Measurements from ENCODE around the gene PEMT. TPM values are rescaled to one million over a fixed set of nuclear protein-coding genes. Genes with fewer than 3 reads are reported as not detected.

The PEMT gene
- total and polyA plus RNA-seq, 2 of the 8 experiments (the other 6 are each of a cell fraction or from before 2014, with no cell fraction given), result 42.0 to 118 TPM

- Histone ChIP-seq H3K36me3 (ENCODE audit: control insufficient read depth in 2 of 4, insufficient read depth in 4 of 4, low read length in 3 of 4) (no peaks in the 10 kb centered on the region), H3K4me1 (replicated peaks in 1 of 4; ENCODE audit: control insufficient read depth in 3 of 4, insufficient read depth in 4 of 4, low read length in 3 of 4) (peaks cover 0 to 10% (median 2%) of the 10 kb centered on the region in 4 experiments; a peak in 4 of 7 replicates), H3K27ac (ENCODE audit: low read depth, low read length) (no peak overlapping the region), H3K18ac (ENCODE audit: extremely low read depth, low read length) (no peak overlapping the region; the same call in 1 of the 2 replicates), H3K79me1 (ENCODE audit: low read depth, low read length) (no peaks in the 10 kb centered on the region; the same call in none of the 2 replicates), H2BK12ac (ENCODE audit: low read depth, low read length) (no peak overlapping the region), H3K23ac (ENCODE audit: insufficient read length) (no peak overlapping the region), H3K9ac (replicated peaks in 1 of 4; ENCODE audit: extremely low read depth in 1 of 4, low read depth in 3 of 4, low read length in 3 of 4) (no peak overlapping the region), H3K27me3 (replicated peaks in 1 of 4; ENCODE audit: control insufficient read depth in 3 of 4, extremely low read depth in 1 of 4, insufficient read depth in 3 of 4, low read length in 3 of 4) (no peaks in the 10 kb centered on the region), H4K8ac (ENCODE audit: extremely low read depth, insufficient read depth, low read length) (peak overlapping the region; percentile 79; the same call in 1 of the 2 replicates), H2BK120ac (replicated peaks; ENCODE audit: low read depth, low read length) (no peak overlapping the region), H3K9me3 (ENCODE audit: insufficient read depth in 2 of 2, low read depth in 1 of 2, low read length in 1 of 2) (no peaks in the 10 kb centered on the region), H3K4me2 (ENCODE audit: insufficient read depth in 1 of 2, low read depth in 2 of 2, low read length in 2 of 2) (peak overlapping the region; percentile 89 to 96; a peak in 2 of 4 replicates), H4K5ac (ENCODE audit: insufficient read length, low read depth, low read length) (no peak overlapping the region), H2BK20ac (ENCODE audit: low read length) (no peak overlapping the region), H3K56ac (replicated peaks; ENCODE audit: insufficient read length, low read depth, low read length) (no peak overlapping the region), H3K79me2 (ENCODE audit: control insufficient read depth in 1 of 2, insufficient read depth in 2 of 2, low read length in 2 of 2) (peaks cover 0 to 18% of the 10 kb centered on the region in 2 experiments; a peak in 2 of 4 replicates), H3K14ac (ENCODE audit: insufficient read length) (no peak overlapping the region), H3K23me2 (ENCODE audit: low read depth, low read length) (peaks cover 9% of the 10 kb centered on the region), H4K20me1 (replicated peaks in 1 of 2; ENCODE audit: control insufficient read depth in 1 of 2, insufficient read depth in 2 of 2, low read length in 2 of 2) (no peaks in the 10 kb centered on the region), H2BK5ac (ENCODE audit: low read depth, low read length) (no peak overlapping the region), H2AK5ac (ENCODE audit: low read depth, low read length) (no peak overlapping the region), H4K91ac (replicated peaks; ENCODE audit: insufficient read length, low read length) (no peak overlapping the region), H3K4ac (replicated peaks; ENCODE audit: insufficient read length, low read depth, low read length) (no peak overlapping the region), H2BK15ac (ENCODE audit: low read length) (no peak overlapping the region), H2AFZ (ENCODE audit: low read length) (no peak overlapping the region), H3K4me3 (ENCODE audit: extremely low read depth in 1 of 4, insufficient read depth in 2 of 4, low read depth in 3 of 4, low read length in 4 of 4) (peak overlapping the region in 1 of 4 experiments; percentile 60; a peak in 1 of 8 replicates)
- CTCF ChIA-PET (ENCODE audit: partially characterized antibody), result interaction anchor here (1.0 to 1.9 kb wide), 4 partner anchors 9 to 70 kb away, joined by 3 to 6 read pairs (median 4); no protein-coding TSS in a partner anchor
- FAIRE-seq (no peak), DNase-seq (ENCODE audit: low read depth in 1 of 2, low spot score in 2 of 2) (no peak)
- 88% methylated on average over 6 of the region's 6 CpGs; no CpG with 5 or more reads in 1 of the 2 experiments for WGBS, 2 experiments (ENCODE audit: extremely low coverage in 1 of 2, insufficient coverage in 1 of 2, insufficient read length in 1 of 2, insufficient replicate concordance in 2 of 2, low coverage in 1 of 2, low lambda C conversion rate in 2 of 2, missing lambda C conversion rate in 1 of 2)
- no peak for TF ChIP-seq TCF12 (IDR thresholded peaks at IDR 0.05; ENCODE audit: low read depth, low read length)
- POLR2A ChIA-PET (ENCODE audit: partially characterized antibody), result interaction anchor here (5.3 kb wide), 1 partner anchor 97 kb away, joined by 20 read pairs; the partner anchor contains the start of gene RASD1
Measured at GRCh38 chr17:17593222-17593620, 1.7 kb upstream of the PEMT start.

All from H1 (cell line).